Heart right ventricle (tissue), 16 donors: ENCODE data around the gene NFAT5. TPM values are rescaled to one million over a fixed set of nuclear protein-coding genes. Genes with fewer than 3 reads are reported as not detected.
"Not testable (repeated sequence)": the region's sequence is repeated elsewhere in the genome, so short reads cannot be mapped to it uniquely, and the experiment has no call there.

ENCODE experiments used
- ATAC-seq, 8 donors: fragments of 200-7000 bp; cut with Tn5 transposase; one replicate each; pipeline ENCODE4 v1.9.1; 2020; ENCODE audit warnings: mild to moderate bottlenecking in 8 of 8, moderate library complexity in 8 of 8, moderate number of reproducible peaks in 1 of 8
- DNase-seq, 2 donors: peaks; one replicate each; pipeline ENCODE4 v3.0.0-alpha.2; 2020
- H3K27ac ChIP-seq, 10 donors: fragments of 200-600 bp; sonication (generic) in 2 of 10; one replicate each; pipeline versions ENCODE4 v1.5.0 to v1.8.0; 2020 to 2022; ENCODE audit warnings: mild to moderate bottlenecking in 3 of 10
- H3K27me3 ChIP-seq, 7 donors: fragments of 200-600 bp; one replicate each; pipeline ENCODE4 v1.8.0; 2021 to 2022; ENCODE audit warnings: mild to moderate bottlenecking in 2 of 7
- H3K36me3 ChIP-seq, 9 donors: fragments of 200-600 bp; sonication (generic) in 1 of 9; one replicate each; pipeline versions ENCODE4 v1.5.0 to v1.8.0; 2020 to 2022; ENCODE audit warnings: mild to moderate bottlenecking in 2 of 9
- H3K4me1 ChIP-seq, 9 donors: fragments of 200-600 bp; sonication (generic) in 1 of 9; one replicate each; pipeline versions ENCODE4 v1.5.0 to v1.8.0; 2020 to 2022; ENCODE audit warnings: mild to moderate bottlenecking in 4 of 9
- H3K4me3 ChIP-seq, 10 donors: fragments of 200-600 bp; sonication (generic) in 2 of 10; one replicate each; pipeline versions ENCODE4 v1.5.0 to v1.8.0; 2020 to 2022; ENCODE audit warnings: mild to moderate bottlenecking in 7 of 10, moderate library complexity in 2 of 10
- H3K9me3 ChIP-seq, 11 donors: fragments of 200-600 bp in 10 of 11; sonication (generic) in 2 of 11; one replicate each; pipeline versions ENCODE4 v1.5.0 to v1.8.0; 2013 to 2022; ENCODE audit warnings: mild to moderate bottlenecking in 2 of 11, control low read depth in 1 of 11, moderate library complexity in 1 of 11
- WGBS, 2 donors: extraction: QIAGEN DNeasy Blood & Tissue Kit; methylation state at CpG; one replicate each; pipeline ENCODE4 v1.1.7; 2013; ENCODE audit warnings: inconsistent platforms in 1 of 2; 5-methylcytosine and 5-hydroxymethylcytosine counted together
- intact Hi-C, 10 donors: fragments of 100-400 bp; cut with DNase I; formaldehyde crosslinking; loops; one replicate each; pipeline versions ENCODE4 v1.11.1 to v1.14.2; 2022
- polyA plus RNA-seq, 2 donors: library from polyadenylated mRNA; stranded (reverse); fragments of 200-250 nt; gene quantifications; one replicate each; pipeline ENCODE4 v1.2.3, GENCODE V29; 2013
- total RNA-seq, 10 donors: library from RNA; stranded (reverse); fragmentation: NEBNext Ultra II Directional in 3 of 10; extraction: Animal tissue kit (Norgen Biotek cat#: 25700) in 3 of 10; gene quantifications; one replicate each; pipeline versions ENCODE4 v1.2.1 to v1.2.4, GENCODE V29; 2021 to 2023
- TF ChIP-seq, protein P1 (sequence below), 9 donors: fragments of 200-600 bp; sonication (generic) in 2 of 9; IDR thresholded peaks; one replicate each; pipeline versions ENCODE4 v1.5.0 to v1.8.0; 2021 to 2022; ENCODE audit warnings: antibody characterized with exemption in 9 of 9, mild to moderate bottlenecking in 5 of 9, moderate library complexity in 1 of 9
- donor health status: Arrhythmogenic right ventricular cardiomyopathy.
- donor health status: ischemic (EF 13 %, LVEDD 7.1; RV severe dilation, severe dysfunction).
- donor health status: healthy with polysubstance abuse.
- donor health status: DM: no; HTN: yes; CAD: no.
- donor health status: DM: no; HTN: no; CAD: no.
- donor health status: ischemic (EF 25% LVEDD 6.9; RV normal size, moderate dysfunction).
- donor health status: ischemic (EF 25% LVEDD 5.7; RV mildly dilated, moderate dysfunction).
- donor health status: healthy.
- donor health status: DM: yes; HTN: yes; CAD: no.
- donor health status: Ischemic cardiomyopathy.
- donor health status: ischemic (EF 35%, LVEDD 5.7; RV mildly dilated, moderate dysfunction).
- donor health status: nonischemic (EF 11% LVEDD 7.7; RV severe dilation, severe dysfunction).
- donor health status: DM: yes; HTN: yes; CAD: no.
- donor health status: PGD.
- donor health status: ischemic (EF 29% LVEDD 5.4; RV normal size, mild dysfunction).
- donor health status: nonischemic (EF 23%, LVEDD 6.1; RV moderate dilation, normal function).

Gene NFAT5
- total and polyA plus RNA-seq, 12 donors: 1.7 to 23.7 (median 20.8) TPM

DNA sequence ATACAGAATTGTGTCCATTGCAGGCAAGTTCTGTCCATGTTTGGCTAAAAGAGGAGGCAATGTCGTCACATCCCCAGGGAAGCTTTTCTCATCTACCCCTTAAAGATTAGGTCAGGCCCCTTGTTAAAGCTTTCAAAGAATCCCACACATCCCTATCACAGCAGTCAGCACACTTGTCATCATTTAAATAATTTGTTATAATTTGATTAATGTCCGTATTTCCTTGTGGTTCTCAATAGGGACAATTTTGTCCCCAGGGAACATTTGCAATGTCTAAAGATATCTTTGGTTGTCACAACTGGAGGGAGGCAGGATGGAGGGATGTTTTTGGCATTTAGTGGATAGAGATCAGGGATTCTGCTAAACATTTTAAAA, 28.1 kb upstream of the NFAT5 start:
- no peak overlapping the region for H3K4me3 ChIP-seq
- H3K27me3 ChIP-seq: peaks cover 0 to 10% (median 0%) of the 10 kb centered on the region in 7 donors
- no peak overlapping the region for H3K27ac ChIP-seq
- H3K36me3 ChIP-seq: no peaks in the 10 kb centered on the region
- H3K9me3 ChIP-seq: no peaks in the 10 kb centered on the region
- TF ChIP-seq, protein P1, sequence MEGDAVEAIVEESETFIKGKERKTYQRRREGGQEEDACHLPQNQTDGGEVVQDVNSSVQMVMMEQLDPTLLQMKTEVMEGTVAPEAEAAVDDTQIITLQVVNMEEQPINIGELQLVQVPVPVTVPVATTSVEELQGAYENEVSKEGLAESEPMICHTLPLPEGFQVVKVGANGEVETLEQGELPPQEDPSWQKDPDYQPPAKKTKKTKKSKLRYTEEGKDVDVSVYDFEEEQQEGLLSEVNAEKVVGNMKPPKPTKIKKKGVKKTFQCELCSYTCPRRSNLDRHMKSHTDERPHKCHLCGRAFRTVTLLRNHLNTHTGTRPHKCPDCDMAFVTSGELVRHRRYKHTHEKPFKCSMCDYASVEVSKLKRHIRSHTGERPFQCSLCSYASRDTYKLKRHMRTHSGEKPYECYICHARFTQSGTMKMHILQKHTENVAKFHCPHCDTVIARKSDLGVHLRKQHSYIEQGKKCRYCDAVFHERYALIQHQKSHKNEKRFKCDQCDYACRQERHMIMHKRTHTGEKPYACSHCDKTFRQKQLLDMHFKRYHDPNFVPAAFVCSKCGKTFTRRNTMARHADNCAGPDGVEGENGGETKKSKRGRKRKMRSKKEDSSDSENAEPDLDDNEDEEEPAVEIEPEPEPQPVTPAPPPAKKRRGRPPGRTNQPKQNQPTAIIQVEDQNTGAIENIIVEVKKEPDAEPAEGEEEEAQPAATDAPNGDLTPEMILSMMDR (IDR thresholded peaks at IDR 0.05): no peak
- H3K4me1 ChIP-seq: peaks cover 0 to 17% (median 0%) of the 10 kb centered on the region in 9 donors
- intact Hi-C loops: no loop called here
- DNase-seq (no peak), ATAC-seq (no peak)
- 63 to 75% methylated on average over 2 of the region's 2 CpGs for WGBS, 2 donors

DNA sequence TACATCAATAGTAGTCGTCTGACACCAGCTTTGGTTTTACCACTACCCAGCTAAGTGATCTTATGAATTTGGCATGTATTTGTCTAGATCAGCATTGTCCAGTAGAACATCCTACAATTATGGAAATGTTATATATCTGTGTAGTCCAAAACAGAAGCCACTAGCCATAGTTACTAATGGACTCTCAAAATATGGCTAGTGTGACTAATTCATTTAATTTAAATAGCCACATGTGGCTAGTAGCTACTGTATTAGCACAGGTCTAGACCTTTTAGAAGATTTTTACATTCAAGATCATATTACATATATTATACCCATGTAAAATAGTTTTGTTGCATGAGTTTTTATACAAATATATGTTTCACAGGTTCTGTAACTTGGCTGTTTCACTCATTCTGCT, 27.0 kb upstream of the NFAT5 start:
- intact Hi-C loops: no loop called here
- Histone ChIP-seq H3K4me3 (no peak overlapping the region), H3K9me3 (no peaks in the 10 kb centered on the region), H3K4me1 (peaks cover 0 to 17% (median 0%) of the 10 kb centered on the region in 9 donors), H3K27ac (no peak overlapping the region), H3K27me3 (no peaks in the 10 kb centered on the region), H3K36me3 (no peaks in the 10 kb centered on the region)
- ATAC-seq (no peak), DNase-seq (no peak)
- TF ChIP-seq, protein P1 (IDR thresholded peaks at IDR 0.05): no peak
- WGBS, 2 donors: 88% methylated on average over 1 of the region's 1 CpG

DNA sequence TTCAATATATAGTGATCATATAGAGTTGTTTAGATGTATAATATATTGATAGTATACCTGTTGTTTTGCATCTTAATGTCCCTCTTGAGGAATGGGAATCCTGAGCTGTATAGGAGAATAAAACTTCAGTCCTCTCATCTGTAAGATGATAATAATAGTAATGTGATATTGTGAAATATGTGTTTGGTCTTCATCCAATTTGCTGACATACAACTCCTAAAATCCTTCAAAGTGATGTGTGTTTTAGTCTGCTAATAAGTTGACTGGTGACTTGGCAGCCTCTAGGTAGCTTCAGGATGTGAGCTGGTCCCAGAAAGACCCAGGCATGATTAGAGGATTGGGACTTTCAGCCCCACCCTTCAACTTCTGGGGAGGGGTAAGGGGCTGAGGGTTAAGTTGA, 22.8 kb upstream of the NFAT5 start:
- DNase-seq: no peak
- H3K27me3 ChIP-seq: peaks cover 0 to under 1% (median 0%) of the 10 kb centered on the region in 7 donors
- ATAC-seq: no peak

DNA sequence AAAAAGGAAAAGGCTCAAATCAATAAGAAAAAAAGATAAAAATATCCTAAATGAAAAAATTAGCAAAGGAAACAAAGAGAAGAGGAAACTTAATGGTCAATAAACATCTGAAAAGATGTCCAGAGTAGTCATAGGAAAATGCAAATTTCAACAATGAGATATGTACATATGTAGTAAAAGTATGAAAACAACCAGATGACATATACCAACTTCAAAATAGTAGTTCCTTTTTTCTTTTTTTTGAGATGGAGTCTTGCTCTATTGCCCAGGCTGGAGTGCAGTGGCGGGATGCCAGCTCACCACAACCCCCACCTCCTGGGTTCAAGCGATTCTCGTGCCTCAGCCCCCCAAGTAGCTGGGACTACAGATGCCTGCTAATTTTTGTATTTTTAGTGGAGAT, 21.7 kb upstream of the NFAT5 start:
- TF ChIP-seq, protein P1 (IDR thresholded peaks at IDR 0.05): no peak
- Histone ChIP-seq H3K36me3 (no peaks in the 10 kb centered on the region), H3K4me3 (no peak overlapping the region), H3K27me3 (peaks cover 0 to 6% (median 0%) of the 10 kb centered on the region in 7 donors), H3K27ac (no peak overlapping the region), H3K9me3 (no peaks in the 10 kb centered on the region), H3K4me1 (peaks cover 0 to 12% (median 0%) of the 10 kb centered on the region in 9 donors)
- ATAC-seq (no peak), DNase-seq (no peak)
- intact Hi-C loops: no loop called here
- 83 to 92% methylated on average over 3 of the region's 3 CpGs for WGBS, 2 donors

More for the DNA sequence above, 22.8 kb upstream of the NFAT5 start:
- Histone ChIP-seq H3K9me3 (no peaks in the 10 kb centered on the region), H3K4me1 (peaks cover 0 to 13% (median 0%) of the 10 kb centered on the region in 9 donors), H3K36me3 (no peaks in the 10 kb centered on the region), H3K4me3 (no peak overlapping the region), H3K27ac (no peak overlapping the region)
- TF ChIP-seq, protein P1 (IDR thresholded peaks at IDR 0.05): no peak
- intact Hi-C loops: no loop called here

DNA sequence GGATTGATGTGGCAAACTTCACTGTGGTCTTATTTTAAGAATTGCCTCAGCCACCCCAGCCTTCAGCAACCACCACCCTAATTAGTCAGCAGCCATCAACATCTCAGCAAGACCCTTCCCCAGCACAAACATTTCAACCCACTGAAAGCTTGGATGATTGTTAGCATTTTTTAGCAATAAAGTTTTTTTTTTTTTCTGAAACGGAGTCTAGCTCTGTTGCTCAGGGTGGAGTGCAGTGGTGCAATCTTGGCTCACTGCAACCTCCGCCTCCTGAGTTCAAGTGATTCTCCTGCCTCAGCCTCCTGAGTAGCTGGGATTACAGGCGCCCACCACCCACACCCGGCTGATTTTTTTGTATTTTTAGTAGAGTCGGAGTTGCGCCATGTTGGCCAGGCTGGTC, 19.1 kb upstream of the NFAT5 start:
- H3K9me3 ChIP-seq, H3K4me1 ChIP-seq, H3K36me3 ChIP-seq, H3K4me3 ChIP-seq, ATAC-seq, H3K27me3 ChIP-seq, DNase-seq, intact Hi-C loops, H3K27ac ChIP-seq: not testable (repeated sequence)
- 90 to 93% methylated on average over 6 of the region's 6 CpGs for WGBS, 2 donors
